Fibroblast of lung (primary cell): ENCODE results near the gene TADA2B. TPM values are rescaled to one million over a fixed set of nuclear protein-coding genes. Genes with fewer than 3 reads are reported as not detected.

Experiments
- DNase-seq, 2 donors: peaks; one replicate each; pipeline versions ENCODE4 v3.0.0 to v3.0.0-alpha.2; 2010; ENCODE audit warnings: low read depth in 2 of 2
- H2AFZ ChIP-seq: 2 replicates; pipeline ENCODE4 v1.5.1; 2012; ENCODE audit warnings: low read length, control low read depth, inconsistent platforms
- H3K27ac ChIP-seq: 2 replicates; pipeline ENCODE4 v1.5.1; 2011; ENCODE audit warnings: low read length, control low read depth; ENCODE audit not compliant: insufficient read depth
- H3K27me3 ChIP-seq: 2 replicates; pipeline ENCODE4 v1.5.1; 2011; ENCODE audit warnings: mild to moderate bottlenecking, low read length; ENCODE audit not compliant: control insufficient read depth, insufficient read depth
- H3K36me3 ChIP-seq: 2 replicates; pipeline ENCODE4 v1.5.1; 2011; ENCODE audit warnings: low read length; ENCODE audit not compliant: control insufficient read depth, insufficient read depth
- H3K4me1 ChIP-seq: 2 replicates; pipeline ENCODE4 v1.5.1; 2011; ENCODE audit warnings: low read length; ENCODE audit not compliant: control insufficient read depth, insufficient read depth; ENCODE audit errors: extremely low read depth
- H3K4me2 ChIP-seq: 2 replicates; pipeline ENCODE4 v1.5.1; 2011; ENCODE audit warnings: low read length, control low read depth; ENCODE audit not compliant: insufficient read depth; ENCODE audit errors: extremely low read depth
- H3K4me3 ChIP-seq, 4 experiments: fragments of 200-600 bp in 1 of 4; sonication (generic) in 1 of 4; replicated peaks in 1 of 4; 2 replicates each; pipeline ENCODE4 v1.5.1; 2011 to 2016; ENCODE audit warnings: low read length in 4 of 4, low read depth in 3 of 4, mild to moderate bottlenecking in 3 of 4, control low read depth in 2 of 4, inconsistent platforms in 1 of 4, mixed read lengths in 1 of 4; ENCODE audit not compliant: insufficient read depth in 1 of 4; ENCODE audit errors: control extremely low read depth in 1 of 4
- H3K79me2 ChIP-seq: 2 replicates; pipeline ENCODE4 v1.5.1; 2012; ENCODE audit warnings: mild to moderate bottlenecking, low read length, inconsistent platforms; ENCODE audit not compliant: control insufficient read depth, insufficient read depth
- H3K9ac ChIP-seq: 2 replicates; pipeline ENCODE4 v1.5.1; 2011; ENCODE audit warnings: mild to moderate bottlenecking, low read length, control low read depth; ENCODE audit not compliant: insufficient read depth
- H3K9me3 ChIP-seq: 2 replicates; pipeline ENCODE4 v1.5.1; 2012; ENCODE audit warnings: low read depth, low read length; ENCODE audit not compliant: control insufficient read depth, insufficient read depth
- H4K20me1 ChIP-seq: 2 replicates; pipeline ENCODE4 v1.5.1; 2011; ENCODE audit warnings: low read length; ENCODE audit not compliant: control insufficient read depth, insufficient read depth; ENCODE audit errors: extremely low read depth
- EZH2 ChIP-seq: IDR thresholded peaks from 2 replicates; pipeline ENCODE4 v1.5.1; 2012; ENCODE audit warnings: low read length, control low read depth, mild to moderate bottlenecking; ENCODE audit errors: missing control alignments
- polyA plus RNA-seq, 2 donors: library from polyadenylated mRNA; depleted of rRNA in 1 of 2; stranded (reverse) in 1 of 2; unstranded in 1 of 2; fragments of >200 nt; gene quantifications; 2 replicates each; pipeline ENCODE4 v1.2.1, GENCODE V29; 2011 to 2012; ENCODE audit warnings: missing spikeins in 1 of 2
- total RNA-seq: library from RNA; depleted of rRNA; stranded (reverse); fragments of >200 nt; gene quantifications from 2 replicates; pipeline ENCODE4 v1.2.1, GENCODE V29; 2014
- TF ChIP-seq, protein P1 (sequence below), 2 donors: IDR thresholded peaks in 1 of 2; conservative IDR thresholded peaks in 1 of 2; 1 replicate in 1 of 2; 2 replicates in 1 of 2; pipeline ENCODE4 v1.5.1; 2011 to 2012; ENCODE audit warnings: low read length in 2 of 2, control low read depth in 1 of 2, inconsistent platforms in 1 of 2, low read depth in 1 of 2, mild to moderate bottlenecking in 1 of 2

TADA2B gene
- total and polyA plus RNA-seq, 2 donors (not counting 1 experiment from before 2014, with no cell fraction given), result 8.0 to 12.6 TPM

DNA sequence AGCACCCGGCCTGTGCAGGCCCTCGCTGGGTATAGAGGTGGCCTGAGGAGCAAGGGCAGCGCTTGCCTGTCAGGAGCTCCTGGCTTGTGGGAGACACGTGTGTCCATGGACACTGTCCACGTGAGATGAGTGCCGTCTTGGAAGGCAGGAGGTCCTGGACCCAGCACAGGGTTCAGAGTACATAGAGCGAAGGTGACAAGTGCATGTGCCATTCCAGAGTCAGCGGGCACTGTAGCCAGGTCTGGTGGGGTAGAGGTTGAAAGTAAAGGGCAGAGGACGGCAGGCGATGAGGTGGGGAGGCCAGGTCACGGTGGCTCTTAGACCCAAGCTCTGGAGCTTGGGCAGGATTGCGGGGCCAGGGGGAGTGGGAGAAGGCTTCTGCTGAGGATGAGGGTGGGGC lies 28.4 kb upstream of the TADA2B start:
- Histone ChIP-seq H3K27ac (no peak overlapping the region), H2AFZ (no peak overlapping the region), H4K20me1 (no peaks in the 10 kb centered on the region), H3K9me3 (no peaks in the 10 kb centered on the region), H3K79me2 (no peaks in the 10 kb centered on the region), H3K4me2 (no peak overlapping the region), H3K9ac (no peak overlapping the region), H3K36me3 (peaks cover 17% of the 10 kb centered on the region), H3K4me1 (no peaks in the 10 kb centered on the region), H3K4me3 (no peak overlapping the region), H3K27me3 (no peaks in the 10 kb centered on the region)
- no peak for DNase-seq
- no peak for TF ChIP-seq EZH2
- TF ChIP-seq, protein P1, sequence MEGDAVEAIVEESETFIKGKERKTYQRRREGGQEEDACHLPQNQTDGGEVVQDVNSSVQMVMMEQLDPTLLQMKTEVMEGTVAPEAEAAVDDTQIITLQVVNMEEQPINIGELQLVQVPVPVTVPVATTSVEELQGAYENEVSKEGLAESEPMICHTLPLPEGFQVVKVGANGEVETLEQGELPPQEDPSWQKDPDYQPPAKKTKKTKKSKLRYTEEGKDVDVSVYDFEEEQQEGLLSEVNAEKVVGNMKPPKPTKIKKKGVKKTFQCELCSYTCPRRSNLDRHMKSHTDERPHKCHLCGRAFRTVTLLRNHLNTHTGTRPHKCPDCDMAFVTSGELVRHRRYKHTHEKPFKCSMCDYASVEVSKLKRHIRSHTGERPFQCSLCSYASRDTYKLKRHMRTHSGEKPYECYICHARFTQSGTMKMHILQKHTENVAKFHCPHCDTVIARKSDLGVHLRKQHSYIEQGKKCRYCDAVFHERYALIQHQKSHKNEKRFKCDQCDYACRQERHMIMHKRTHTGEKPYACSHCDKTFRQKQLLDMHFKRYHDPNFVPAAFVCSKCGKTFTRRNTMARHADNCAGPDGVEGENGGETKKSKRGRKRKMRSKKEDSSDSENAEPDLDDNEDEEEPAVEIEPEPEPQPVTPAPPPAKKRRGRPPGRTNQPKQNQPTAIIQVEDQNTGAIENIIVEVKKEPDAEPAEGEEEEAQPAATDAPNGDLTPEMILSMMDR (conservative IDR thresholded peaks at IDR 0.05 in 1 of 2, IDR thresholded peaks at IDR 0.05 in 1 of 2; ENCODE audit: low read depth in 1 of 2, low read length in 2 of 2), result no peak

DNA sequence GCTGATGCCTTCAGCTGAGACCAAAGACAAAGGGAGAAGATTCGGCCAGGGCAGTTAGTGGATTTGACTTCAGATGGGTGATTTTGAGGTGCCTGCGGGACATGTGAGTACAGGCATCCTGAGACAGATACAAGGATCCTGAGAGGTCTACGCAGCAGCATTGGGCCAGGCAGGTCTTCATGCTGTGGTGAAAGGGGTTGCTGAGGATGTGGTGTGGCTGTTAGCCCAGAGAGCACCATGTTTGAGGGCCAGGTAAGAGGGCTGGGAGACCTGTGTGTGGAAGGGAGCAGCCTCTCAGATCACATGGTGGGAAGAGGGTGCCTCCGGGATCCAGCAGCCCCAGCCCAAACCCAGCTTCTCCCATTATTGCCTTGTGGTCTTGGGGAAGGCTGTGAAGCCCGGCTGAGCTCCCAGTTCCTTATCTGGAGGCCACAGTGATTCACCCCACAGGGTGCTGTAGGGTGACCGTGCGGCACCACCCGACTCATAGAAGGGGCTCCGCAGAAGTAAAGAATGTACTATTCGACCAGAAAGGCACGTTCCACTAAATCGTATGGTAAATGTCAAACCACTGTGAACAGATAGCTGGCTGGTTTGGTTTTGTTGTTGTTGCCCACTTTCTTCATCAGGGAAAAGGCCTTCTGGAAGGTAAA lies 27.7 kb upstream of the TADA2B start:
- DNase-seq, result peak in 1 of 2 donors; percentile 48
- no peak overlapping the region for H3K4me2 ChIP-seq
- H3K4me1 ChIP-seq, result no peaks in the 10 kb centered on the region
- no peak overlapping the region for H3K4me3 ChIP-seq
- no peak overlapping the region for H3K27ac ChIP-seq
- H3K27me3 ChIP-seq, result no peaks in the 10 kb centered on the region
- H2AFZ ChIP-seq, result no peak overlapping the region
- no peak overlapping the region for H3K9ac ChIP-seq
- TF ChIP-seq, protein P1 (conservative IDR thresholded peaks at IDR 0.05 in 1 of 2, IDR thresholded peaks at IDR 0.05 in 1 of 2; ENCODE audit: low read depth in 1 of 2, low read length in 2 of 2), result no peak
- TF ChIP-seq EZH2, result no peak
- H3K9me3 ChIP-seq, result no peaks in the 10 kb centered on the region
- no peaks in the 10 kb centered on the region for H4K20me1 ChIP-seq
- H3K79me2 ChIP-seq, result no peaks in the 10 kb centered on the region
- H3K36me3 ChIP-seq, result peaks cover 17% of the 10 kb centered on the region

DNA sequence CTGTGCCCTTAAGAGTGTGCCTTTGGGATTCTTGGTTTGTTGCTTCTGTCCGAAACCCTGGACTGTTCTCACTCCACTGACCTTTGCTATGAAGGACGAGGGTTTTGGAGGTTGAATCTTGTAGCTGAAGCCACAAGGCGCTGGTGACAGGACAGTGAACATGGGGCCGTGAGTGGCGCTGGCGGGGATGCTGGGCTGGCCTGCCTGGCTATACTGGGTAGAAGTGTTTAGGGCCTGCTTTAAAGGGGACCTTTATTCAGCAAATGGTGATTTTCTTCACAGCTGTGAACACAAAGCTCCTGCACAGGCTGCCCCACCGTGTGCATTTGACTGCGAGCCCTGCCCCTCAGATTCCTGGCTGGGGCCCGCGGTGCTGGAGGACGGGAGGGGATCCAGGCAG lies 27.1 kb upstream of the TADA2B start:
- Histone ChIP-seq H3K4me1 (no peaks in the 10 kb centered on the region), H3K4me3 (no peak overlapping the region), H3K36me3 (peaks cover 14% of the 10 kb centered on the region), H3K27ac (no peak overlapping the region), H3K9ac (no peak overlapping the region), H3K9me3 (no peaks in the 10 kb centered on the region), H3K27me3 (no peaks in the 10 kb centered on the region), H3K79me2 (no peaks in the 10 kb centered on the region), H4K20me1 (no peaks in the 10 kb centered on the region), H3K4me2 (no peak overlapping the region), H2AFZ (no peak overlapping the region)
- DNase-seq, result no peak
- no peak for TF ChIP-seq EZH2
- TF ChIP-seq, protein P1 (conservative IDR thresholded peaks at IDR 0.05 in 1 of 2, IDR thresholded peaks at IDR 0.05 in 1 of 2; ENCODE audit: low read depth in 1 of 2, low read length in 2 of 2), result no peak
